Mesothelial cell of epicardium (in vitro differentiated cells): ENCODE data around the gene IDS. TPM values are rescaled to one million over a fixed set of nuclear protein-coding genes. Genes with fewer than 3 reads are reported as not detected.

ENCODE experiments used
- DNase-seq, 2 experiments: peaks; one replicate each; pipeline ENCODE4 v3.0.0; 2021; ENCODE audit warnings: low spot score in 2 of 2; ENCODE audit not compliant: unreplicated experiment in 2 of 2
- H3K27ac Mint-ChIP-seq: 2 replicates; pipeline ENCODE4 v1.8.0; 2021; ENCODE audit warnings: mixed read lengths
- H3K27me3 Mint-ChIP-seq: 2 replicates; pipeline ENCODE4 v1.8.0; 2021; ENCODE audit warnings: low read depth, mixed read lengths
- H3K36me3 Mint-ChIP-seq: 2 replicates; pipeline ENCODE4 v1.8.0; 2021; ENCODE audit warnings: mixed read lengths
- H3K4me1 Mint-ChIP-seq: 2 replicates; pipeline ENCODE4 v1.8.0; 2021; ENCODE audit warnings: mixed read lengths
- H3K4me3 Mint-ChIP-seq: 2 replicates; pipeline ENCODE4 v1.8.0; 2021; ENCODE audit warnings: mild to moderate bottlenecking, moderate library complexity, mixed read lengths
- H3K9me3 Mint-ChIP-seq: 2 replicates; pipeline ENCODE4 v1.8.0; 2021; ENCODE audit warnings: mixed read lengths
- total RNA-seq: library from RNA; stranded (reverse); gene quantifications from 3 replicates; pipeline ENCODE4 v1.2.1, GENCODE V29; 2021
- TF ChIP-seq, protein P1 (sequence below): fragments of 200-600 bp; sonication (generic); IDR thresholded peaks from one replicate; pipeline ENCODE4 v1.5.0; 2021; ENCODE audit warnings: antibody characterized with exemption; ENCODE audit not compliant: unreplicated experiment

Gene IDS
- total RNA-seq, 1 donor from 2014 or later, result 43.3 TPM

- DNase-seq, result no peak
- H3K27me3 Mint-ChIP-seq, result no peaks in the 10 kb centered on the region
- no peak overlapping the region for H3K4me3 Mint-ChIP-seq
- H3K27ac Mint-ChIP-seq, result no peak overlapping the region
- no peaks in the 10 kb centered on the region for H3K4me1 Mint-ChIP-seq
- TF ChIP-seq, protein P1, sequence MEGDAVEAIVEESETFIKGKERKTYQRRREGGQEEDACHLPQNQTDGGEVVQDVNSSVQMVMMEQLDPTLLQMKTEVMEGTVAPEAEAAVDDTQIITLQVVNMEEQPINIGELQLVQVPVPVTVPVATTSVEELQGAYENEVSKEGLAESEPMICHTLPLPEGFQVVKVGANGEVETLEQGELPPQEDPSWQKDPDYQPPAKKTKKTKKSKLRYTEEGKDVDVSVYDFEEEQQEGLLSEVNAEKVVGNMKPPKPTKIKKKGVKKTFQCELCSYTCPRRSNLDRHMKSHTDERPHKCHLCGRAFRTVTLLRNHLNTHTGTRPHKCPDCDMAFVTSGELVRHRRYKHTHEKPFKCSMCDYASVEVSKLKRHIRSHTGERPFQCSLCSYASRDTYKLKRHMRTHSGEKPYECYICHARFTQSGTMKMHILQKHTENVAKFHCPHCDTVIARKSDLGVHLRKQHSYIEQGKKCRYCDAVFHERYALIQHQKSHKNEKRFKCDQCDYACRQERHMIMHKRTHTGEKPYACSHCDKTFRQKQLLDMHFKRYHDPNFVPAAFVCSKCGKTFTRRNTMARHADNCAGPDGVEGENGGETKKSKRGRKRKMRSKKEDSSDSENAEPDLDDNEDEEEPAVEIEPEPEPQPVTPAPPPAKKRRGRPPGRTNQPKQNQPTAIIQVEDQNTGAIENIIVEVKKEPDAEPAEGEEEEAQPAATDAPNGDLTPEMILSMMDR, result no peak
- H3K9me3 Mint-ChIP-seq, result peaks cover 32% of the 10 kb centered on the region
- no peaks in the 10 kb centered on the region for H3K36me3 Mint-ChIP-seq
Observed at GRCh38 chrX:149455934-149456333, 49.2 kb downstream of the IDS start.

DNA sequence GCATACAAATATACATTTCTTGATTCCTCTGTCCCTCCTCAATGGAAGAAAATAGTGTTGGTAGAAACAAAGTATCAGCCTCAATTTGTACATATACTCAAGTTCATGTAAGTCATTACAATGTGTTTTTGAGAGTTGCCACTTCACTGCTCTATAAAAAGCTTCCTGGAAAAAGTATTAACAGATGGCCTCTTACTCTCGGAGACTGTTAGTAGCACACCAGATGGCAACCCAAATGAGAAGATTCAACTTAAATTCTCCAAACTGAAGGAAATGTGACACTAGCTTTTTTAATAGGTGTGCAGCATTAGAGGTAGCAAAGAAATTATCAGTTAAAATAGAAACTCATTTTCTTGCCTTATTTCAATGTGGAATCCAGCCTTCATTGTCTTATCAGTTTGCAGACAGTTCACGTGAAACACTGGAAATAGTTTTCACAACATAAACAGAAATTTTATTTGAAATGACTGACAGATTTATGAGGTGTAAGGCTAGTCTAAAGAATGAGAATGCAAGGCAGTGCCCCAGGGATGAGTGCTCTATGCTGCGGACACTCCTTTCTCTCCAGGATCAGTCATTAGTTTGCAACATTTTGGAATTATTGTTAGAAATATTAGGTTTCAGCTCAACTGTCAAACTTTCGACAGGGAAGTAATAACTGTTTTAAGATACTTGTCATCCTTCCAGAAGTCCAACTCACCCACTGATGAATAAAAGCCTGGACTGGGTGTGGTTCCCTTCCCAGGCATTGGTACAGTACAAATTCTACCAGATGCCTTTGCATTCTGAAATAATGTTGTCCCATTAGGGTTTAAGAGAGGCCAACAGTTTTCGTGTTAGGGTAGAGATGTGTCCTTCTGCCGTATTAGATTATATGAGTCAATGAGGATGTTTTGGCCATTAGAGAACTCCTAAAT is 50.9 kb downstream of the IDS start:
- no peaks in the 10 kb centered on the region for H3K27me3 Mint-ChIP-seq
- no peak overlapping the region for H3K27ac Mint-ChIP-seq
- peaks cover 33% of the 10 kb centered on the region for H3K9me3 Mint-ChIP-seq
- no peak overlapping the region for H3K4me3 Mint-ChIP-seq
- no peak for DNase-seq
- TF ChIP-seq, protein P1, result no peak
- H3K4me1 Mint-ChIP-seq, result no peaks in the 10 kb centered on the region
- H3K36me3 Mint-ChIP-seq, result peaks cover 4% of the 10 kb centered on the region

DNA sequence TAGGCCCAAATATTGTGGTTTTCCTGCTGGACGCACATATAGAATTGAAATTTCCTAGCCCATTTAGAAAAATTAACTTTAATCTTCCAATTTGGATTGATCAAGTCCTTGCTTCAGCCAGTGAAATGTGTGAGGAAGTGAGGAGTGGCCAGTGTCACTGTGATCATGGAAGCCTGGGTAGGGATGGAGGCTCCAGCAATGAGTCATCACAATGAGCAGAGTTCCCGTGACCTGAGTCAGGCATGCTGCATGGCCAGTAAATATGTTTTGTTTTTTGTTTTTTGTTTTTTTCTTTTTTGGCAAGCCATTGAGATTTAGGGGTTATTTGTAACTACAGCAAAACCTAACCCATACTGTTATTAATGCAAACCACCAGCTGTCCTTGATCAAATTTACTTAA is 52.1 kb downstream of the IDS start:
- Mint-ChIP-seq H3K27me3 (no peaks in the 10 kb centered on the region), H3K4me1 (no peaks in the 10 kb centered on the region), H3K9me3 (peaks cover 37% of the 10 kb centered on the region), H3K4me3 (no peak overlapping the region), H3K36me3 (peaks cover 4% of the 10 kb centered on the region), H3K27ac (no peak overlapping the region)
- no peak for DNase-seq
- TF ChIP-seq, protein P1, result no peak

DNA sequence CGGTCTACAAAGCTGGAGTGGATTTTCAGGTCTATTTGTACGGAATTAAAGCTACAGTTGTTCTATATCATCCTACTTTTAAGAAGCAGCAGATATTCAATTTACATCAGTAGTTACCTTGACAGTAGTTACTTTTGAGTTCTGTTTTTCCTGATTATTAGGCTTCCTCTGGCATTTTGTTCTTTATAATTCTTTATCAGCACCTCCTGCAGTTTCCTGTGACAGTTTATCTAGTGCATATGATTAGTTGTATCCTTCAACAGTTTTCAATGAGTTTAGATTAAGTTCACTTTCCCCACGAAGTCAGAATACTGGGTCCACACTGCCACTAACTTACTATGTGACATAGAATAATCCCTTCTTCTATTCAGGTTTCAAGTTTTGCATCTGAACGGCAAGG is 71.7 kb downstream of the IDS start:
- H3K27me3 Mint-ChIP-seq, result no peaks in the 10 kb centered on the region
- TF ChIP-seq, protein P1, result no peak
- no peak overlapping the region for H3K4me3 Mint-ChIP-seq
- no peak for DNase-seq
- peaks cover 29% of the 10 kb centered on the region for H3K9me3 Mint-ChIP-seq
- H3K27ac Mint-ChIP-seq, result no peak overlapping the region
- no peaks in the 10 kb centered on the region for H3K36me3 Mint-ChIP-seq
- no peaks in the 10 kb centered on the region for H3K4me1 Mint-ChIP-seq

DNA sequence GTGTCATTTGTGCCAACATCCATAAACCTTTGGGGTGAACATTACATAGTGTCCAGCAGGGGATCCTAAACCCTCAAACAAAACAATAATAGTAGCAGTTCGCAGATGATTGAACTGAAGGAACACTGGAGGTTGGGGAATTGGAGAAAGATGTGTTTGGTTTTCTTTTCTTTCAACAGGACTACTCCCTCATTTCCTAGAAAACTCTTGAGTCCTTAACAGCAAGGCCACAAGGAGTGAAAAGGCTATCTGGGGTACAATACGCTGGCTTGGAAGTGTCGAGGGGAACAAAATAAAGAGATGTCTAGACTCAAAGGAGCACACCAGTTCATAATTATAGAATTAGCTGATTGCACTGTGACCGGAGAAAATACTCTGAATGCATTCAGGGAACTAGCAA is 72.1 kb downstream of the IDS start:
- TF ChIP-seq, protein P1, result no peak
- H3K4me3 Mint-ChIP-seq, result no peak overlapping the region
- H3K9me3 Mint-ChIP-seq, result peaks cover 33% of the 10 kb centered on the region
- H3K36me3 Mint-ChIP-seq, result no peaks in the 10 kb centered on the region
- DNase-seq, result no peak
- H3K27ac Mint-ChIP-seq, result no peak overlapping the region
- no peaks in the 10 kb centered on the region for H3K4me1 Mint-ChIP-seq
- H3K27me3 Mint-ChIP-seq, result no peaks in the 10 kb centered on the region

Other genes with a start within 250 kb of the IDS start
- 13.8 to 15.9 TPM (median 13.9 TPM) in 3 replicates for gene EOLA1, start 35.7 kb upstream of the IDS start, total RNA-seq
- gene HSFX3, start 44.6 kb upstream of the IDS start, total RNA-seq, result not detected in 3 replicates
- not detected in 3 replicates for gene MAGEA9B, start 82.2 kb upstream of the IDS start, total RNA-seq
- gene HSFX2, start 90.0 kb upstream of the IDS start, total RNA-seq, result not detected in 3 replicates
- 26.8 to 29.9 TPM (median 29.3 TPM) in 3 replicates for gene TMEM185A, start 126.5 kb upstream of the IDS start, total RNA-seq
- gene MAGEA11, start 206.8 kb upstream of the IDS start, total RNA-seq, result not detected in 3 replicates